ENCODE measurements around the gene MFSD6. TPM values are rescaled to one million over a fixed set of nuclear protein-coding genes. Genes with fewer than 3 reads are reported as not detected.

Gene MFSD6
- polyA plus RNA-seq, 1 of the 3 experiments (the other 2 are of a cell fraction) = 15.1 TPM

DNA sequence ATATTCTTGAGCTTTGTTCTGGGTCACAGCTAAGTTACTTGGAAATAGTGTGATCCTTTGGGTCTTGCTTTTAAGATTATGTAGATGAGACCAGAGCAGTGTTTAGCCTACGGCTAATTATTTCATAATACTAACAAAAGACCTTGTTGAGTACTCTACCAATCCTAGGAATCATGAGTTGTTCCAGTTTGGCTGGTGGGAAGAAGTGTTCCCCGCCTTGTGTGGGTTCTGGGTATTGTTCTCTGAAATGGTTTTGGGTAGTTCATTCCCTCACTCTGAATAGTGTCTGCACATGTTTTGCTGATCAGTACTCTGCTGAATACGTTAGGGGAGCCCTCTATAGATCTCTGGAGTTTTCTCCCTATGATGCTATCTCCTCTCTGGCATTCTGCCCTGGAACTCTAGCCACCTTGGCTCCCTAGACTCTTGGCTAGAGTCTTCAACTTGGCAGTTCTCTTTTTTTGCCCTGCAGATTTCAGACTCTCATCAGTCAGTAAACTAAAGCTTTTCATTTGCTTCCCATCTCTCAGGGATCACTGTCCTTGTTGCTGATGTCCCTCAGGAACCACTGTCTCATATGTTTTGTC is 78.0 kb downstream of the MFSD6 start:
- Histone ChIP-seq H3K4me1 (ENCODE audit: control insufficient read depth in 1 of 2, insufficient read depth in 2 of 2, low read depth in 1 of 2, low read length in 1 of 2) (no peaks in the 10 kb centered on the region), H3K4me3 (ENCODE audit: low read depth in 2 of 2, low read length in 1 of 2) (no peak overlapping the region), H3K27ac (ENCODE audit: low read depth in 2 of 2, low read length in 1 of 2) (no peak overlapping the region), H3K9ac (no peak overlapping the region), H4K20me1 (ENCODE audit: insufficient read depth) (no peaks in the 10 kb centered on the region), H3K9me2 (no peaks in the 10 kb centered on the region), H3K36me3 (replicated peaks in 1 of 2; ENCODE audit: control insufficient read depth in 1 of 2, insufficient read depth in 2 of 2, low read length in 1 of 2) (peaks cover 13 to 16% of the 10 kb centered on the region in 2 experiments), H3K27me3 (ENCODE audit: insufficient read depth) (no peaks in the 10 kb centered on the region), H3K79me2 (ENCODE audit: insufficient read depth) (no peaks in the 10 kb centered on the region), H2AFZ (ENCODE audit: low read depth) (no peak overlapping the region), H3K9me3 (no peaks in the 10 kb centered on the region; the same call in 1 of the 2 replicates), H3F3A (replicated peaks; ENCODE audit: insufficient read depth) (no peaks in the 10 kb centered on the region), H3K4me2 (no peak overlapping the region)
- POLR2A ChIA-PET = no interaction called here
- peak; percentile 38; the same call in 1 of the 2 replicates for TF ChIP-seq NFIC (IDR thresholded peaks at IDR 0.05; ENCODE audit: borderline replicate concordance)
- TF ChIP-seq SMC3 (IDR thresholded peaks at IDR 0.05; ENCODE audit: low read depth, low read length) = no peak
- CTCF ChIA-PET = interaction anchor here (1.3 kb wide), 1 partner anchor 16 kb away, joined by 3 read pairs; no protein-coding TSS in a partner anchor
- 73% methylated on average over 3 of the region's 3 CpGs for WGBS (ENCODE audit: low lambda C conversion rate)
- no peak for DNase-seq

DNA sequence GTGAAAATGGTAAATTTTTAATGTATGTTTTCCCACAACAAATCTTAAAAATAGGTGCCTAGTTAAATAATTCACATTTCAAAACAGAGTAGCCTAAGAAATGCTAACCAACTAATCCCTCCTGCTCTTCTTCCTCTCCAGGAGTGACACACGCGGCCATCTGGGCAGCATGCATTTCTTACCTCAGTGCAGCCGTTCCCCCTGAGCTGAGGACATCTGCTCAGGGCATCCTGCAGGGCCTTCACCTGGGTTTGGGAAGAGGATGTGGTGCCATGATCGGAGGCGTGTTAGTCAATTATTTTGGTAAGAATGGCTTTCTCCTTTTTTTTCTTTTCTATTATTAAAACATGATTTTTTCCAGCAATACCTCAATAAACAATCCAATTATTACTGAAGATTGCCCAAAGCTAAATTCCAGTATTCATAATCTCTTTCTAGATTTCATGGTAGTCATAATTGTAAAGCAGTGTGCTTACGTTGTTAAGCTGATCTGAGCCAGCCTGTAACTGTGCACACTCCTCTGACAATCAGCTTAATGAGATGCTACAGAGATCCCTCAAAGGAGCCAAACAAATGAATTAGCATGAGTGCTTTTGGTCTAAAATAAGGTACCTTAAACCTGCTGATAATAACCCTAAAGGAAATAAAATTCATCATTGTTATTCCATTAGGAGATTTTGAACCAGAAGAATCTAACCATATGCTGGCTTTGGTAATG is 80.5 kb downstream of the MFSD6 start:
- Histone ChIP-seq H3F3A (replicated peaks; ENCODE audit: insufficient read depth) (no peaks in the 10 kb centered on the region), H2AFZ (ENCODE audit: low read depth) (no peak overlapping the region), H3K27me3 (ENCODE audit: insufficient read depth) (no peaks in the 10 kb centered on the region), H3K79me2 (ENCODE audit: insufficient read depth) (no peaks in the 10 kb centered on the region), H4K20me1 (ENCODE audit: insufficient read depth) (no peaks in the 10 kb centered on the region), H3K4me1 (ENCODE audit: control insufficient read depth in 1 of 2, insufficient read depth in 2 of 2, low read depth in 1 of 2, low read length in 1 of 2) (no peaks in the 10 kb centered on the region), H3K4me3 (ENCODE audit: low read depth in 2 of 2, low read length in 1 of 2) (no peak overlapping the region), H3K9me3 (no peaks in the 10 kb centered on the region; the same call in 1 of the 2 replicates), H3K4me2 (no peak overlapping the region), H3K27ac (ENCODE audit: low read depth in 2 of 2, low read length in 1 of 2) (no peak overlapping the region), H3K9ac (no peak overlapping the region), H3K36me3 (replicated peaks in 1 of 2; ENCODE audit: control insufficient read depth in 1 of 2, insufficient read depth in 2 of 2, low read length in 1 of 2) (peaks cover 26 to 29% of the 10 kb centered on the region in 2 experiments), H3K9me2 (no peaks in the 10 kb centered on the region)
- 98% methylated on average over 6 of the region's 6 CpGs for WGBS (ENCODE audit: low lambda C conversion rate)
- TF ChIP-seq EZH2phosphoT487 (IDR thresholded peaks at IDR 0.05; ENCODE audit: borderline replicate concordance, low read depth) (no peak), TAF1 (IDR thresholded peaks at IDR 0.05; ENCODE audit: borderline replicate concordance, low read depth, low read length) (no peak), CHD2 (IDR thresholded peaks at IDR 0.05; ENCODE audit: low read length, partially characterized antibody) (no peak), RCOR1 (IDR thresholded peaks at IDR 0.05; ENCODE audit: low read length) (no peak), POLR2AphosphoS5 (IDR thresholded peaks at IDR 0.05; ENCODE audit: low read depth, low read length) (no peak), ELF1 (IDR thresholded peaks at IDR 0.05) (no peak), TCF12 (IDR thresholded peaks at IDR 0.05) (no peak), RXRA (IDR thresholded peaks at IDR 0.05; ENCODE audit: borderline replicate concordance, low read depth) (no peak), MXI1 (IDR thresholded peaks at IDR 0.05; ENCODE audit: low read depth, low read length) (no peak), FOXM1 (IDR thresholded peaks at IDR 0.05; ENCODE audit: low read depth) (no peak), MEF2A (IDR thresholded peaks at IDR 0.05; ENCODE audit: borderline replicate concordance, low read depth) (no peak)
- TF ChIP-seq, protein P1, sequence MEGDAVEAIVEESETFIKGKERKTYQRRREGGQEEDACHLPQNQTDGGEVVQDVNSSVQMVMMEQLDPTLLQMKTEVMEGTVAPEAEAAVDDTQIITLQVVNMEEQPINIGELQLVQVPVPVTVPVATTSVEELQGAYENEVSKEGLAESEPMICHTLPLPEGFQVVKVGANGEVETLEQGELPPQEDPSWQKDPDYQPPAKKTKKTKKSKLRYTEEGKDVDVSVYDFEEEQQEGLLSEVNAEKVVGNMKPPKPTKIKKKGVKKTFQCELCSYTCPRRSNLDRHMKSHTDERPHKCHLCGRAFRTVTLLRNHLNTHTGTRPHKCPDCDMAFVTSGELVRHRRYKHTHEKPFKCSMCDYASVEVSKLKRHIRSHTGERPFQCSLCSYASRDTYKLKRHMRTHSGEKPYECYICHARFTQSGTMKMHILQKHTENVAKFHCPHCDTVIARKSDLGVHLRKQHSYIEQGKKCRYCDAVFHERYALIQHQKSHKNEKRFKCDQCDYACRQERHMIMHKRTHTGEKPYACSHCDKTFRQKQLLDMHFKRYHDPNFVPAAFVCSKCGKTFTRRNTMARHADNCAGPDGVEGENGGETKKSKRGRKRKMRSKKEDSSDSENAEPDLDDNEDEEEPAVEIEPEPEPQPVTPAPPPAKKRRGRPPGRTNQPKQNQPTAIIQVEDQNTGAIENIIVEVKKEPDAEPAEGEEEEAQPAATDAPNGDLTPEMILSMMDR (IDR thresholded peaks at IDR 0.05) = no peak
- ChIA-PET POLR2A (no interaction called here), CTCF (interaction anchor here (1.0 kb wide), 1 partner anchor 22 kb away, joined by 3 read pairs; no protein-coding TSS in a partner anchor)
- DNase-seq = no peak
